ENCODE results near the gene IQCK.
"Not testable (repeated sequence)": the region's sequence is repeated elsewhere in the genome, so short reads cannot be mapped to it uniquely, and the experiment has no call there.

The IQCK gene

DNA sequence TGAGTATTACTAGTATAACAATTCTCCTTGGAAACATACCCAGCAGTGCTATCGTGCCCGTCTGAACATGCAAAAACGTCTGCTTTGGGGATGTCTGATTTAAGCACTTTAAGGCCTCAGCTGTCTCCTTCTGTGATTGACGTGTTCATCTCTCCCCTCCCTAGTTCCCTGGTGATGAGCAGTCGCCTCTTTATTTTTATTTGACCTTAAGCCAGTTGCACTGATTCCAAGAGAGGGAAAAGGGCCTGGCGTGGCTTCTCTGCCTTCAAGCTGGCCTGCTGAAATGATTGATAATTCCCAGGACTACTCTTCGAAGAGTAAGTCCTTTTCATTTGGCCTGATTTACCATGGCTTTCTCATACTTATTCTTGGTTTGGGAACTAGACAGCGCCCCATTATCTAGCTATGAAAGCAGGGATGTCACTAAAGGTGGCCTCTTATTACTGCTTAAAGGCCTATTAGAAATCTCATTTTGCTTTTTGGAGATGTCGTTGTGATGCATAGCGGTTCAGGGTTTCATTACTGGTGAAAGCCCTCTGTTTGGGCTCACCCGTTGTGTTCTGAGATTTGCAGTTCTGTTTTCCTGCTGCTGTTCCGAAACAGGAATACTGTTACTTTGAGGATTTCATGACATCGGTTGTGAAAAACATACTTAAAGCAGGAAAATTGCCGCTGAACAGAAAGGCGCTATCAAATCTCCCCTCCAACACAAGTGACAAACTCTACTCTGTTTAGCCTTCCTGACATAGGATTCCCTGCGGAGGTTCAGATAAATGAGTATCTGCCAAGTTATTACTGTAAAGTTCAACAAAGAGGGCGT lies 65.5 kb downstream of the IQCK start:
- Histone ChIP-seq H3K27ac (no peak overlapping the region), H3K36me3 (no peaks in the 10 kb centered on the region), H3K27me3 (no peaks in the 10 kb centered on the region), H3K4me3 (no peak overlapping the region), H3K9me3 (no peaks in the 10 kb centered on the region), H3K4me1 (no peaks in the 10 kb centered on the region)
- no peak for DNase-seq
- intact Hi-C loops (cut with DNase I; ENCODE audit: low total_unique reads), result no loop called here
- TF ChIP-seq, protein P1, sequence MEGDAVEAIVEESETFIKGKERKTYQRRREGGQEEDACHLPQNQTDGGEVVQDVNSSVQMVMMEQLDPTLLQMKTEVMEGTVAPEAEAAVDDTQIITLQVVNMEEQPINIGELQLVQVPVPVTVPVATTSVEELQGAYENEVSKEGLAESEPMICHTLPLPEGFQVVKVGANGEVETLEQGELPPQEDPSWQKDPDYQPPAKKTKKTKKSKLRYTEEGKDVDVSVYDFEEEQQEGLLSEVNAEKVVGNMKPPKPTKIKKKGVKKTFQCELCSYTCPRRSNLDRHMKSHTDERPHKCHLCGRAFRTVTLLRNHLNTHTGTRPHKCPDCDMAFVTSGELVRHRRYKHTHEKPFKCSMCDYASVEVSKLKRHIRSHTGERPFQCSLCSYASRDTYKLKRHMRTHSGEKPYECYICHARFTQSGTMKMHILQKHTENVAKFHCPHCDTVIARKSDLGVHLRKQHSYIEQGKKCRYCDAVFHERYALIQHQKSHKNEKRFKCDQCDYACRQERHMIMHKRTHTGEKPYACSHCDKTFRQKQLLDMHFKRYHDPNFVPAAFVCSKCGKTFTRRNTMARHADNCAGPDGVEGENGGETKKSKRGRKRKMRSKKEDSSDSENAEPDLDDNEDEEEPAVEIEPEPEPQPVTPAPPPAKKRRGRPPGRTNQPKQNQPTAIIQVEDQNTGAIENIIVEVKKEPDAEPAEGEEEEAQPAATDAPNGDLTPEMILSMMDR (IDR thresholded peaks at IDR 0.05), result no peak

DNA sequence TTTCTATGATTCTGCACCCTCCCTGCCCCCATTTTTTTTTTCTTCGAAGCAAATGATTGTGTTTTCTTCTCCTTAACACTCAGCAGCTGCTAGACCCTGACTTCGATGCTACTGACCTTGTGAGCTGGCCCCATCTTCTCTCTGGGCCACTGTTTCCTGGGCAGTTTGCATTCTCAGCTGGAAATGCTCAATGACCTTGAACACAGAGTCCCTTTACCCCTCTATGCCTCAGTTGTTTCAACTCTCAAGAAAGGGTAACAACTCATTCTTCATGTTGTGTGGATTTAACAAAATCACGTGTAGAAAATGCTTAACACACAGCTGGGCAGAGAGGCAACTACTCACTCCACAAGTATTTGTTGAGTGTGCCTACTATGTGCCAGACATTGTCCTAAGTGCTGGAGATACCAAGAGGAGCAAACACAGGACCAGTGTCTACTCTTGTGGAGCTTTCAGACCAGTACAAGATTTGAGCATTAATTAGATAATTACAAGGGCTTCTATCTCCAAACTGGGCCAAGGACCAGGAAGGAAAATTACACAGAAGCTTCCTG lies 66.2 kb downstream of the IQCK start:
- no peaks in the 10 kb centered on the region for H3K4me1 ChIP-seq
- no peaks in the 10 kb centered on the region for H3K27me3 ChIP-seq
- no peak overlapping the region for H3K27ac ChIP-seq
- no peaks in the 10 kb centered on the region for H3K9me3 ChIP-seq
- H3K4me3 ChIP-seq, result no peak overlapping the region
- DNase-seq, result no peak
- intact Hi-C loops (cut with DNase I; ENCODE audit: low total_unique reads), result no loop called here
- TF ChIP-seq, protein P1 (IDR thresholded peaks at IDR 0.05), result no peak
- H3K36me3 ChIP-seq, result no peaks in the 10 kb centered on the region

GRCh38 chr16:19785081-19785480 lies 67.0 kb downstream of the IQCK start:
- intact Hi-C loops (cut with DNase I; ENCODE audit: low total_unique reads), result no loop called here
- DNase-seq, result no peak
- Histone ChIP-seq H3K27ac (no peak overlapping the region), H3K9me3 (no peaks in the 10 kb centered on the region), H3K4me3 (no peak overlapping the region), H3K4me1 (no peaks in the 10 kb centered on the region), H3K36me3 (no peaks in the 10 kb centered on the region), H3K27me3 (no peaks in the 10 kb centered on the region)
- TF ChIP-seq, protein P1 (IDR thresholded peaks at IDR 0.05), result no peak

DNA sequence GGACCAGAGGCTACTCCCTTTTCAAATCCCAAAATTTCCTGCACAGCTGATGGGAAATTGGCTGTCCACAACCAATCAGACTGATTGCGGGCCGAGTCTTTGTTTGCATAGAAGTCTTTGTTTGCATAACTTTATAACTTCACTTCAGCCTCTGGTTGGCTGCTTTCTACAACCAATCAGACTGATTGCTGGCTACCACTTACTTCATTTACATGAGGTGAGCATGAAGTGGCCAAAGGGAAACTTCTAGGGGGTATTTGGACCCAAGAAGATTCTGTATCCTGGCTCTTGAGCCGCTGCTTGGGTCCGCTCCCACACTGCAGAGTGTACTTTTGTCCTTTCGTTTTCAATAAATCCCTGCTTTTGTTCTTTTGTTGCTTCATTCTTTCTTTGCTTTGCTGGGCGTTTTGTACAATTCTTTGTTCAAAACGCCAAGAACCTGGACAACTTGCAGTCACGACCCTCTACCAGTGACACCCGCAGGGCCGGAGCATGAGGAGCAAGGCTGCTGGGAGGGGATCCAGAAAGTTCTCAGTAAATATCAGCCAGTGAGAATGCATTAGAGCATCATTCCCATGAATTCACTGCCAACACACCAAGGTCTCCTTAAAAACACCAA lies 67.5 kb downstream of the IQCK start:
- Histone ChIP-seq H3K36me3 (no peaks in the 10 kb centered on the region), H3K27ac (no peak overlapping the region), H3K9me3 (no peaks in the 10 kb centered on the region), H3K27me3 (no peaks in the 10 kb centered on the region), H3K4me1 (no peaks in the 10 kb centered on the region), H3K4me3 (no peak overlapping the region)
- intact Hi-C loops (cut with DNase I; ENCODE audit: low total_unique reads), result no loop called here
- DNase-seq, result no peak
- TF ChIP-seq, protein P1 (IDR thresholded peaks at IDR 0.05), result no peak

DNA sequence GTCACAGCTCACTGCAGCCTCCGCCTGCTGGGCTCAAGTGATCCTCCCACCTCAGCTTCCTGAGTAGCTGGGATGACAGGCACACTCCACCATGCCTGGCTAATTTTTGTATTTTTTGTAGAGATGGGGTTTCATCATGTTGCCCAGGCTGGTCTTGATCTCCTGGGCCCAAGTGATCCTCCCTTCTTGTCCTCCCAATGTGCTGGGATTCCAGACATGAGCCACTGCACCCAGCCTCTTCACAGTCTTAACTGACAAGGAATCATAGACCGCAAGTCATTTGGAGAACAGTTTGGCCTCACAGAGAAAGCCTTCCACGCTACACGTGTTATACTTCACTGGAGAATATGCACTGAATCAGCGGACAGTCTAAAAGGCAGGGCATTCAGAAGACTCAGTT lies 83.3 kb downstream of the IQCK start:
- intact Hi-C loops (cut with DNase I; ENCODE audit: low total_unique reads); H3K9me3 ChIP-seq; H3K27me3 ChIP-seq; H3K4me3 ChIP-seq; H3K27ac ChIP-seq; H3K36me3 ChIP-seq; DNase-seq; H3K4me1 ChIP-seq: not testable (repeated sequence)

- H3K9me3 ChIP-seq; H3K27ac ChIP-seq; H3K4me1 ChIP-seq; H3K36me3 ChIP-seq; intact Hi-C loops (cut with DNase I; ENCODE audit: low total_unique reads); H3K27me3 ChIP-seq; DNase-seq; H3K4me3 ChIP-seq: not testable (repeated sequence)
Observed at GRCh38 chr16:19801824-19802223, 83.8 kb downstream of the IQCK start.
